ENCODE results near the gene TSPAN5.

GRCh38 chr4:98656886-98657285 is 1.5 kb downstream of the TSPAN5 start:
- TF ChIP-seq CTCF (conservative IDR thresholded peaks at IDR 0.05; ENCODE audit: low read length) = no peak
- TF ChIP-seq EZH2phosphoT487 (IDR thresholded peaks at IDR 0.05; ENCODE audit: borderline replicate concordance) = no peak
